Amygdala (tissue), 56 donors: ENCODE measurements around the gene NUMA1.
A peak's percentile ranks its signal among the peaks of the same experiment; 100 is the strongest.

Source experiments
- DNase-seq, 56 donors: peaks; one replicate each; lab custom pipeline; 2025; lab: John Stamatoyannopoulos, UW

NUMA1 gene

DNA sequence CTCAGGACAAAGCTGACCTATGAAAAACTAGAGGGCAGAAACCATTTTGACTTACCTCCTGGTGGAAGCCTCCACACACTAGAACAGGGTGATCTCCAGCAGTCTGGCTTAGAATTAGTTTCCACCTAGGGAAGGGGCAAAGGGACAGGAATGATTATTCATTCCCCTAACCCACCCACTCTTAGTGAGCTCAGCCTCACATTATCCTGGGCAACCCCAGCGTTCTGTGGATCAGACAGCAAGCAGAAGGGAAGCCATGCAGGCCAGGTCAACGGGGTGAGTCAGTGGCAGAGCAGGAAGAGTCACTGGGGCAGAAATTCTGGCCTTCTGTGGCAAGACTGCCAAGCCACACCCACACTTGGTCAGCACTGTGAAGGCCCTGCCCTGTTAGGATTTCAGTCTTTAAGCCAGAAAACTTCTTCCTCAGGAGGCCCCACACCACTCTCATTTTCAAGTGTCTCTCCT, 10.5 kb downstream of the NUMA1 start:
- DNase-seq: peak in 30 of 56 donors; percentile 2 to 63 (median 34)

DNA sequence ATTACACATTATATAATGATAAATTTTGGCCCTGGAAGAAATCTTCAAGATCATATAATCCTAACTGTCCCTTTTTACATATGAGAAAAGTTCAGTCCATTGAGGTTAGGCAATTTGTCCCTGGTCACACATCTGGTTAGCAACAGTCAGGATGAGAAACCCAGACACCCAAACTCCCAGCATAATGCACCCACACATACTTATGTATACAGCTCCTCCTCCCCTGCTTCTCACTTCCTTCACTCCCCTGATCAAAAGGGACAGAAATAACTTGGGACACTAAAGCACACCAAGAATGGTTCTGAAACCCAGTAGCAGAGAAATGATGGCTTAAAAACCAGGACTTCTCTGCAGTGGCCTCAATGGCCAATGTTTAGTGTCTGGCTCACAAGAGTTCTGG, 11.1 kb downstream of the NUMA1 start:
- DNase-seq: no peak

DNA sequence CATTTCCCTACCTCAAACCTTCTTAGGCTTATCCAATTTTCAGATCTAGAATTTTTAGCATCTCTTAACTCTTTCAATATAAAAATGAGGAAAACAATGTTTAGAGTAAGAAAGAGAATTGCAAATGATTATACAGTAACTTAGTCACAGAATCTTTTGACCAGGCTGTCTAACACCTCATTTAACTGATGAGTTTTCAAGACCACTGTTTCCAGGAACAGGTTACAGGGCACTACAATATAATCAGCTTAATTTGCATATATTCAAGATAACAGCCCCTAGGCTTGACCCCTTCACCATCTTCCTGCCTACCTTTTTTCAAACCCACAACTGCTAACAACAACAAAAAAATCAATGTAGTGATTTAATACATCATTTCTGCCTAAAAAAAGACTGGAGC, 12.7 kb downstream of the NUMA1 start:
- no peak for DNase-seq

DNA sequence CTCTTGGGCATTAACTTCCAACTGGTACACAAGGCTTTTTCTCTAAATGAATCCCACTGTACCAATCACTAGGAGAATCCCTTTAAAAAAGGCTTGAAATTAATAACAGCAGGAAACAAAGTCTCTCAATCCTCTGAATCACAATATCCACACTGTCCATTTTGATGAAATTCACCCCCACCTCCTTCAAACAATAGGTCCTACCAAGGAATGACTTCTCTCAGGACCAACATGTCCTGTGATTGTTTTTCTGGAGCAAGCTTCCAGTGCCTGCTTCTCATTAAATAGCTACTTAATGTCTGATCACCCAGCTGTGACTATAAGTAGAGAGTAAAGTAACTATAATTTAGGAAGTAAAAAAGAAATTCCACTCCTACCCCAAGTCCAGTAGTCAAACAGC, 13.1 kb downstream of the NUMA1 start:
- no peak for DNase-seq

DNA sequence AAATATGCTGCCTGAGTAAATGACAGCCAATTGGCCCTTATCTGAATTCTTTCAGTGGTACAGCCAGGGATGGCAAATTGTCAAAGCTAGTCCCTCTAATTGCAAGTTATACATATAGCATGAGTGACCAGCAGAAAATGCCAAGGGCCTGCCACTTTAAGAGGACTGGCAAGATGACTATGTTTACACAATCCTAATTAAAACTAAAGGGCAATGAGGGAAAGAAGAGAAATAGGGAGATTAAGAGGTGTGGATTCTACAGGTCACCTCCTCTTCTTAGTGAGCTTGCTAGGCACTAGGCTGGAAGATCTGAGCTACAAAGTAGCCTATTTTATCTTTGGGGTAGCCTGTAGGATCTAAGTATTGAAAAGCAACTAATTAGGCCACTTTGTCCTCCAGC, 13.5 kb downstream of the NUMA1 start:
- no peak for DNase-seq

DNA sequence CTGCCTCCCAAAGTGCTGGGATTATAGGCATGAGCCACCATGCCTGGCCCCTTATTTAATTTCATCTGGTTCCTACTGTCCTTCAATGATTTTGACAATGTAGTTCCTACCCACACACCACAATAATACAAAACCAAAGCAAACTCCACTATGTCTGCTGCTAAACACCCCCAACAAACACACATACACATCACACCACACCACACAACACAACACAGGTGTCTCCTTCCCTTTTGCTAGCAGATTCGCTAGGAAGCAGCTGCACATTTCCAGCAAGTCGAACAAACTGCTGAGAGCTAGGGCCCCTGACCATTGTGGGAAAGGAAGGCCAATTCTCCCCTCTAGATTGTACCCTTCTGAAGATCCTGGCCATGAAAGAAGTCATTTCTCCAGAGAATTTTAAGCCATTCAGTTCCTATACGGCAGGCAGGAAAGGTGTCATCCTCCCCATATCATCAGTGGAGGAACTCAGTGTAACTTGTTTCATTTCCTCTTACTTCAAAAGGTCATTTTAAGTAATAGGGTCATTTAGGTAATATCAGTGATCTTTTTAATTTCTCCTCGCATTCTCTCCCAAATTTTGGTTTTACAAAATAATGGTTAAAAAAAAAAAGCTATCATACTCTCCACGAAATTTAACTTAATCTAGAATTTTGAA, 18.5 kb downstream of the NUMA1 start:
- no peak for DNase-seq

DNA sequence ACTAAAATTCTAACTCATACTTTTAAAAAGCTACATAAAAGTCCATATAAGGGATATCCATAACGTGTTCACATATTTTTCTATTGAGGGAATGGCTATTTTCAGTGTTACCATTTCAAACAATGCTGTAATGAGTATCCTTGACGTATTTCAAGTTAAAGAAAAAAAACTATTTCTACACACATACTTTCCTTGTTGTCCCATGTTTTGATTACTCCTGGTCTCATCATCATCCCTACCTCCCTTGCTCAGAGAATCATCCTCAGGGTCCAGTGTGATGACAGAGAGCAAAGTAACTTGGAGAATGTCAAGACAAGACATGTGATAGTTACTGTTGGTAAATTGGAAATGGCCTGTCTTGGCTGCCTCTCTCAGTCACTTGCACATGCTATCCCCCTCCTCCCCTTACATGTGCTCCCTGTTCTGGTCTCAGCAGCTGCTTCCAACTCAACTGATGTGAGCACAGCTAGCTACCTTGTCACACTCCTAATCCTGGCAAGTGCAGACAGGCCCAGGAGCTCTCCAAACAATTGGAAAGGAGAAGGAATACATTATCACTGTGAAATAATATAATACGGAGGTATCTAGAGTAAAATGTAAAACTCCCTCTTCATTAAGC, 21.8 kb downstream of the NUMA1 start:
- no peak for DNase-seq

DNA sequence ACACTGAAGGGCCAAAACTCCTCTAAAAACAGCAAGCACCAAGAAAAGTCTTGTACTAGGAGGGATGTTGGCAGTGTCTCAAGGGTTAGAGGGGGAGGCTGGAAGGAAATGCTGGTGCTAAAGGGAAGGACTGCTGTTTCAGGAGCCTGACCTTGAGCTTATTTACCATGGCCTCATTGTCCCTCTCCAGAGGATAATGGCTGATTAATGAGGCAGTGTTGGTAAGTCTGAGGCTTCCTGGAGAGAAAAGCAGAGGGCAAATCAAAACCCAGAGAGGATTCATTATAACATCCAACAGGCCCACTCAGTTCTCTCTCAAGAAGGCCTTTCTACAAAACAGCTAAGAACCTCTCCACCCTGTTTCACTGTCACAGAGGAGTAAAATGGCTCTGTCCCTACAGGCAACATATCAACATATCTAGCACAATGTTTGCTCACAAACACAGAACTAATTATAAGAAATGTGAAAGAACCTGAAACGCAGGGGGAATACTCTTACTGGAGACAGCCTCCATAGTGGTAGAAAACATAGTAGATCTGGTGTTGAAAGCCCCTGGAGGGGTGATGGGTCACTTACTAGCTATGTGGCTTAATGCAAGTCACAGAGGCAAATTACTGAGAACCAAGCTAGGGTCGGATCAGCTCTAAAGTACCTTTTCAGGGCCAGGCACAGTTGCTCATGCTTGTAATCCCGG, 31.4 kb downstream of the NUMA1 start:
- DNase-seq: peak in 1 of 56 donors; percentile 32

DNA sequence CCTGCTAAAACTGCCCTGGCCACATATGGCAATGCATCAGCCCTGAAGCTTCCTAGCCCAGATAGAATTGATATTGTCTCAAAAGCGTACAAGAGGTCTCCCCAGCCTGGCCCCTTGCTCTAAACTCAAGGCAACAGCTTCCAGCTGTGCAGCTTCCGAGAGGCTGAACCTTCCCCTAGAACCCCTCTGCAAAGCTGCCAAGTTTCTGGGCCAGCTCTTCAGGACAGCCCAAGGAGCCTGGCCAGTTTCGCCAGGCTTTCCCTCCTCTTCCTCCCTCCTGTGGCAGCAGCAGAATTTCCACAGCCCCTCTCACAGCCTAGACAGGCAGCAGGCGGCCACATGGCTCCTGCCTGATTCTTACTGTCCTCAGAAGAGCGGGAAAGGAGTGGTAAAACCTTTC, 34.5 kb downstream of the NUMA1 start:
- DNase-seq: peak in 5 of 56 donors; percentile 9 to 49 (median 13)

DNA sequence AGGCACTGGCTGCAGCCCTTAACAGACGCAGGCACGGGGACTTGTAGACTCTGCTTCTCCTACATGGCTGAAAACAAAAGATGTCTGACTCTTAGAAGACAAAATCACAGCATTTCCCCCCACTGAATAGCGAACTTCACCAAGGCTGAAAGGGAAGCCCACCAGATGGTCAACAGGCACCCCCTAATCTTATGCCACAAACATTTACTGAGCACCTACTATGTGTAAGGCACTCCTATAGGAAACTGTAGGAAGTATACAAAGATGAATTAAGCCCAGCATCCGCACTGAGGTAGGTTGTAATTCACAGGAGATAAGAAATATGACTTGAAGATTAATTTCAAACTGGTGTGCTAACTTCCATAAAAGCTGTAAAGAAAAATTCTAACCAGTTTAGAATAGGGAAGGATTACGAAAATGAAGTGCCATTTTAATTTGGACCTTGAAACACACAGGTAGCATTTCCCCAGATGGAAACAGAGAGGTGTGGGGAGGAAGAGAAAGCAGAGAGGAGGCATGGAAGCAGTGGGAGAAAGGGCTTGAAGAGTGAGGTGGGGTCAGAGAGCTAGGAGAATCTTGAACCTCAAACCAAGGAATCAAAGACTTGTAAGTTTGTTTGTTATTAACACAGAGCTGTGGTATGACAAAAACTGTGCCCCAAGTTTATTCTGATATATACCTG, 38.1 kb downstream of the NUMA1 start:
- DNase-seq: no peak

DNA sequence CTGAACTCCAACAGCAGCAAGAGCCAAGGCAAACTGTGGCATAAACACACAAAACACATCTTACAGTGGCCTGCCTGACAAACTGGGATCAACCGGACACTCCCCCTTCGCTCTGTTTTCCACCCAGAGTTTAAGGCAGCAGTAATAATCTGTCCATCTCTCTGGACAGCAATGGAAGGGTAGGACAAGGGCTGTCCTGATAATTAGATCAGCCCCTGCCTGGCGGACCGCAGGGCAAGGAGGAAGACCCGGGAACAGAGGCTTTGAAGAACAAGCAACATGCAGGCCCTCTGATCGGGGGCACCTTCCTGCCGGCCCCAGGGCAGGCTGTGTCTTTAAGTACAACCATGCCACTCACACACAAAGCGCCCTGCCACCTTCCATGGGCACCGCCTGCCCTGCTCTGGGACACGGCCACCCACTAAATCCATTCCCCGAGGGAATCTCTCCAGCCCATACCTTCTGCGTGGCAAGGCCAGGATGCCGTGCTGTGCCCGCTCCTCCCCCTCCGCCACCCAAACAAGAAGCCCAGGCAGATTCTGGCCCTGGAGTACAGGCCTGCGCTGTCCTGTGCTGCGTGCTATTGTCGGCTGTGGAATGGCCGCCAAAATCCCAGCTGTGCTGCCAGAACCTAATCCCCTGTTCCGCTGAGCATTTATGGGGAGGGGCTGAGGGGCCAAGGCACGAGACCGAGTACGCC, 38.8 kb downstream of the NUMA1 start:
- DNase-seq: peak in 54 of 56 donors; percentile 37 to 89 (median 77)

DNA sequence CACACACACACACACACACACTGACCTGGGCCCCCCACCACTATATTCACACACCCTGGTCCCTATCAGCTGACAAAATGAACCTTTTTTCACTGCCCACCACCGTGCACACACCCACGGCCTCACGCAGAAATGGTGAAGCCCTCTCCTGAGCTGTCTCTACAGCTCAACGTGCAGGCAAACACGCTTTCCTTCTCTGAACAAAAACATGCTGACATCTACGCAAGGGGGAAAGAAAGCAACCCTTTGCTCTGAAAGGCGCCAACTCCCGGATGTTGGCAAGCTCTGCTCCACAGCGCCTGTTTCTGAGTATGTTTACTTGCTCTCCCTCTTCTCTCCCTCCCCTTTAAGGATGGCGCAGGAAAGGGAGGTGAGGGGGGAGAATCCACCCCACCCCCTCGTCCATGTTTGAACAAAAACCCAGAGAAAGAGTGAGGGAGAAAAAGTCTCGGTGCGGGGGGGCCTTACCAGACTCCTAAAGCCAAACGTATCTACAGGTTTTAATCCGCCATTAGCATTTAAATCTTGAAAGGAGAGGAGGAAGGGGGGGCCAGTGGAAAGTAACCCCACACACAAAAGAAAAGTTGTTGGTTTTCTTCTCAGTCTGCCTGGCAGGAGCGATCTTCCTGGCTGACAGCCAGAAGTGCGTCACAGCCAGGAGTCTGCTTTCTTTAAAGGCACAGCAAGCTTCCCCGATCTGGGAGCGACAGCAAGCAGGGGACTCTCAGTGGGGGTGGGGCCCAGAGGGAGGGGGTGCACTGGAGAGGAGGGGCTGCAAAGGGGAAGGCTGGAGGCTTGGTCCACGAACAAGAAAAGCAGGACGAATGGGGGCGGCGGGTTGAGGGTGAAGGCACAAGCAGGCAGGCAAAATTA, 39.6 kb downstream of the NUMA1 start:
- peak; percentile 72 to 97 (median 90) for DNase-seq

DNA sequence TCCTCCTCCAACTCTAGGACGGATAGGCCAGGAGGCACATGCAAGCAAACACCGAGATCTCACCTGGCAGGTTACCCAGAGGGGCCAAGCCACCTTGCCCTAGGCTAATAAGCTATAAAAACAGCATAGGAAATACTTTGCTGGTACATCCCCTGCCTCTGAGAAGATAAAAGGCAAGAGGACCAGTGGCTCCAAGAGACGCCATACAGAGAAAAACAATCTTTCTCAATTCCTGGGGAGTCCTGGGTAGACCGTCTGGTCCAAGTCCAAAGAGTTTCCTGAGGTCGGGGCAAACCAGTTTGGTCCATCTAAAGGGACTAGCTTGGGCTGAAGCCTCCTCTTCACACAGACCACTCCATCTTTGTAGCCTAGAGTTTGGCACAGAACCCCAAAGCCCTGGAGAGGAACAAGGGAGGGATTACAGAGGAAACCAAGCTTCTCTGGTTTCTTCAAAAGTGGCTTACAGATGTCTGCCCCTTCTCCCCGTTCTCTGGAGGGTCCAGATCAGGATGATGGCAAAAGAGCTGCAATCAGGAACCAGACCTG, 40.4 kb downstream of the NUMA1 start:
- peak in 11 of 56 donors; percentile 26 to 62 (median 53) for DNase-seq

DNA sequence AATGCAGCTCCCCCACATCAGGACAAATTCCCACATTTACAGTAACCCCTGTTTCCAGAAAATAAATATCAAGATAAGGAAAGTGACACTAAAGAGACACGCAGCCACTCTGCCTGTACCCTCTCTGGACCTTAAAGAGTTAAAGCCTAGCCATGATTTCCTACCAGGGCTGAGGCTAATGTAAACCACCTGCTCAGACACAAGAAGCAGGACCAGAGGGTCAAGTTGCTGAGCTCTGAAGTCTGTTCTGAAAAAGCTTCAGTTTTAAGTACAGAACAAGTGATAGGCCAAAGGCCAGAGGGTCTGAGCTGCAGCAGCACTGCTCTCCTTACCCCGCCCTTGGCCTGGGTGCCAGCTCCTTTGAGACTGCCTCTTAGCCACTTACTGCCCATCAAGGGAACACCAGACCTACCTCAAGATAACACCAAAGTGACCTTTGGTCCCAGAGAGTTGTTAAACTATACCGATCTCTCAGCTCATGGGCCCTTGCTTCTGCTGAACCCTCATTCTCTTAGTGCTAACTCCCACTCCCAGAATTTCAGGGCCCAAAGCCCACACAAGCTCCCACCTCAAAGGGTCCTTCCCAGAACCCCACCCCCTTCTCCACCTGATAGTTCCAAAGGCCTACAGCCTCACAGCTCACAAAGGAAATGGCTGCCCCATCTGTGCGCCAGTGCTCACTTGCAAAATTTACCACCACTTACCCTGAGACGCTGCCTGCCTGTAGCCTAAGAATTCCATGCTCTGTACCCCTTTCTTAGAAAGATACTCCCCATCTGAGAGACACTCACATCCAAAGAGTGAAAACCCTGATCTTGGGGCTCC, 41.1 kb downstream of the NUMA1 start:
- peak in 4 of 56 donors; percentile 44 to 55 (median 51) for DNase-seq

DNA sequence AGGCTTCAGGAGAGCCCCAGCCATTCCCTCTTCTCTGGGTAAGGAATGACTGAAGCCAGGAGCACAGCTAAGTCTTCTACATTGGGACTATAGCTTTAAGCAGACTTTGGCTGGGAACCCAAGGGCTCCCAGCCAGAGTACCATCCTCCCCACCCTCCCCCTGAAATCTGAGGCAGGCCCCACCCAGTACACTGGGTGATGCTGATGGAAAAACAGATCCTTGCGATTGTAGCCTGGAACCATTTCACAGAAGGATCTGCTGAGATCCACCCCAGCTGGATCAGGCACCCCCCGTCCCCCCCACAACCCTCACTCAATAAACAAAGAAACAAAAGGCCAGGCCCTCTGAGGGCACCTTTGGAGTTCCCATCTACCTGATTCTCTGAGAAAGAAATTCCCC, 41.9 kb downstream of the NUMA1 start:
- DNase-seq: peak in 51 of 56 donors; percentile 13 to 78 (median 47)

DNA sequence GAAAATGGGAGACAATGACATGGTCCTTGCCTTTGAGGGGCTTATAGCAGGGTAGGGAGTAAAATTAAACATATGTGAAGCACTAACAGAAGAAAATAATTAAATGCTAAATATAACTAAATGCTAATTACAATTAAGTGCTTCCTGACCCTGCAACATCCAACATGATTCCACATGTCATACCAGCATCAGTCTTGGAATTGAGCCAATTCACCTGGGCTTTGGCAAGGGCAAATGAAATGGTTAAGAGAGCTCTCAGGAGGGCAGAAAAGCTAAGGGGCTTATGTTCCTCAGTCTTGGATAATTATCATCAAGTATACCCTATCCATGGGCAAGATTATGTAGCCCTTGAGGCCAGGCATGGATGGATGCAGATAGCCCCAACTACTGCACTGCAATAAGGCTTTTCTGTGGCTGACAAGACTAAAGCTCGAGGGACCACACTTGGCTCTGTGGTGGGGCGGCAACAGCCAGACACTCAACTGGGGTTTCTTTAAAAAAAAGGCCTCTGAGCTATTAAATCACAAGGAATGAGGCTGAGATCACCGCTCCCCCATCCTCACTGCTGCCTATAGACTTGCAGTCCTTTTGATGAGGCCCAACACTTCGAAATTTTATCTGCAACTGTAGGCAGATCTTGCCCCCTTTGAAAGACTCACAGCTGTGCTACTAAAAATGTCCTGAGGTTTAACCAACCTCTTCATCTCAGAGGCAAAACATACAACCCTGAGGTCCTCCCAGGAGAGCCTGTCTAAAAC, 42.6 kb downstream of the NUMA1 start:
- DNase-seq: no peak

DNA sequence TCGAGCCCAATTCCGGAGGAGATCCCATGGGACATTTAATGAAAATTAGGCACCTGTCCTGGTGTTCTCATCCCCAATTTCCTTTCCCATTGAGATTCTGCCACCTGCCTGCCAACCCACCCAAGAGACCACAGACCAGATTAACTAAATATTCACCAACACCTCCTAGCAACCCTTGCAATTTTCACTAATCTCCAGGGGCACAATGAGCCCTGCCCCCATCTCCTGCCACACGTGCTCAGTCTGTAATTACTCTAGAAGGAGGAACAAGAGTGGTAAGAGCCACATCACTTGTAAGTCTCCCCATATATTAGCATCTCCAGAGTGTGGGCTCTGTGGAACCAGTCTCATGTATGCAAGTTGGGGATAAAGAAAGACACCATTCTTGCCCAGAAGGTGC, 43.7 kb downstream of the NUMA1 start:
- no peak for DNase-seq
